GM21360 (cell line): Measurements from ENCODE around the gene ATP23.

Experiments
- ATAC-seq: cut with Tn5 transposase; IDR thresholded peaks from one replicate; pipeline ENCODE4 v1.9.1; 2021; ENCODE audit warnings: mild to moderate bottlenecking, moderate library complexity; ENCODE audit not compliant: unreplicated experiment

Gene ATP23

DNA sequence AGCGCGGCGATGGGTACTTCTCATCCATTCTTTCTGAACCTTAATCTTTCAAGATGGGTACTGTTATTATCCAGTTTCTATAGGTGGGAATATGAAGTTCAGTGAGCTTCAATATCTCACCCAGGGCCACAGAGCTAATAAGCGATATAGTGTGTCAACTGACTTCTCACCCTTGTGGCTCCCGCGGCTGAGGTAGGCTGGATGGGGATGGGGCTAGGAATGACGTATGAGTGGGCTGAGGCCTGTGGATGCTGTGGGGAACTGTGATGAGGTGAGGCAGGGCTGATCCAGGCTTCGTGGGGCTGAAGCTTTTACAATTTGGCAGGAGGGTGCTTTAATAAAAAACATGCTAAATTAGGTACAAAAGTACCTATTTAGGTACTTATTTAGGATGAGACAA is 32.9 kb upstream of the ATP23 start:
- no peak for ATAC-seq

DNA sequence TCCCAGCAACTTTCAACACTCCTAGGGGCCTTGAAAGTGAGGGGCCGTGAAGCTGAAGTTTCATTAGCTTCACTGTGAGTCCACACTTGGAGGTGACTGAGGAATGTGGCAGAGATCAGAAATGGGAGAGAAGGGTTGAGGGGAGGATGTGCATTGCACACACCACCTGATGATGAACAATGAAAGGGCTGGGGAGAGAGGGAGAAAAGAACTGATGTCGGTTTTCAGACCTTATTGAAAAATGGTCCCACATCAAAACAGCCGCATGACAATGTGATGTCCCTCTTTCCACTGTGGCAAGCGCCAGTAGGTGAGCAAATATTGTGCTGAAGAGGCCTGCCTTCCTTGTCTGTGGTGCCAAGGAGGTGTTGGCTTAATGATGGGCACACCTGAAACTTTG is 32.3 kb upstream of the ATP23 start:
- ATAC-seq, result no peak

DNA sequence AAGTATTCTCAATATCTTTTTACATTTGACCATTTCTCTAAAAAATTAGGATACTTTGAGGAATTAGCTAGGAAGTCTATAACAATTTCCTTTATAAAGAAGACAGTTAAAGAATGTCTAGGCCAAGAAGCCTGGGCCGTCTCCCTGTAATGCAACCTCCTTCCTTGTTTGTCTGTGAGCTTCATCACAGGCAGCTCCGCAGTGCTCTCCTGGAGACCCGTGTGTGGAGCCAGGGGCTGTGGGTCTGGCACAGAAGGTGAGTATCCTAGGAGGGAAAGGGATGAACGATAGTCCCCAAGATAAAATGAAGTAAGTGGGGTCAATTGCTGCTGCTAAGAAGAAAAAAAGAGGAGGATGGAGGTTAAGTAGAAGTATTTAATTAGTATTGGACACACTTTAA is 31.8 kb upstream of the ATP23 start:
- no peak for ATAC-seq

DNA sequence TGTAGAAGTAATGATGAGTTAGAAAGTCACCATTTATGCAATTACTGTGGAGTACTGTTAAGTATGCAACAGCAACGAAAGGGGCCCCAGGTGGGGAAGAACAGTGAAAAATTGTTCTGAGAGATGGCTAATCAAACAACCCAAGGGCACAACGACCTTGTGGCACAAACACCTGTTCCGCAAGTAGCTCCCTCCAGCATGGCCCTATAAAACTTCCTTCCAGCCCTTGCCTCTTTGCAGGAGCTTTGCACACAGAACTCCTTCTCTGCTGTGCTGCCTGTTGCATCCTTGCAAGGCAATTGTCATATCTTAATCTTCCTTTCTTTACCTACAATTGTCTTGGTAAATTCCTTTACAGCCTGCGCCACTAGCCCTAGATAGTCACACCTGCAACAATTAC is 23.2 kb upstream of the ATP23 start:
- ATAC-seq, result no peak

DNA sequence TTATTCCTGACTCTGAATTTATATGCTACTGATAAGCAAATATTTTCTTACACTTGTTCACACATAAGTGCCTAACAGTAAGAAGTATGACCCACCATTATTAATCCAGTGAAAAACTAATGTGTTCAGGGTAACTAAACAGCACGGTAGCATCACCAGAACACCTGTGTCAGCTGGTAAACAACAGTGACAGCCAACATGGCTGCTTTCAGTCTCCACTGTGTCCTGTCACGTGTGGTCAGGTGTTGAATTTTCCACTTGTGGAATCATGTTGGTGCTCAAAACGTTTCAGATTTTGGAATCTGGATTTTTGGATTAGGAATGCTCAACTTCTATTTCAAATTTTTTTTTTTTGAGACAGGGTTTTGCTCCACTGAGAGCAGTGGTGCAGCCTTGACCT is 14.3 kb upstream of the ATP23 start:
- ATAC-seq, result no peak

DNA sequence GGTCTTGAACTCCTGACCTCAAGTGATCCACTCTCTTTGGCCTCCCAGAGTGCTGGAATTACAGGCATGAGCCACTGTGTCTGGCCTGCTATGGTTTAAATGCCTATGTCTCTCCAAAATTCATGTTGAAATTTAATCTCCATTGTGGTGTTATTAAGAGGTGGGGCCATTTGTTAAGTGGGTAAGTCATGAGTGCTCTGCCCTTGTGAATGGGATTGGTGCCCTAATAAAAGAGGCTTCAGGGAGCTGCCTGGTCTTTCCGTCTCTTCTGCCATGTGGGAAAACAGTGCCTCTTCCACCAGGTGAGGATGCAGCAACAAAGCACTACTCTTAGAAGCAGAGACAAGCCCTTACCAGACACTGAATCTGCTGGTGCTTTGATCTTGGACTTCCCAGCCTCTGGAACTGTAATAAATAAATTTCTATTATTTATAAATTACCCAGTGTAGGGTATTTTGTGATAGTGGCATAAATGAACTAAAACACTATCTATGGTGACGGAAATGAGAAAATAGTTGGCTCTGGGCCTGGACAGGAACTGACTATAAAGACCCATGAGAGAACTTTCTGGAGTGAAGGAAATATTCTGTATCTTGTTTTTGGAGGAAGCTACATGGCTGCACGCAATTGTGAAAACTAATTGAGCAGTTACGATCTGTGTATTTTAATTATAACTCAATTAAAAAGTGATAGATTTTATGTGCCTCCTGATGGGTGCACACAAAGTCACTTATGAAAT is 12.1 kb upstream of the ATP23 start:
- ATAC-seq, result no peak

DNA sequence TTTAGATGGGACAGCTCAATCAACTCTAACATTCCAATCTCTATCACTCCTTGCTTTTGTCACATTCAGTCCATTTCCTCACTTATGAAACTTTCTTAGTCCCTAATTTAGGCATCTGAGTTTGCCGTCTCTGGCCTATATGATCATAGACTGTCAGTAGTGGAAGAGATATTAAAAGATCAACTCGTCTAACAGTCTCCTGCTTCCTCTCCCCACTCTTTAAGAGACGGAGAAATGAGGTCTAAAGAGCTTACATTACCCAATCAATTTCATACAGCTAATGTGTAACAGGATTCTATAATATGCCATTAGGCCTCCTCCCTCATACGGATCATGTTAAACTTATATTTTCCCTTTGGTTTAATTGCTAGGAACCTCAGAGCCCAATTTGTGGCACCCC is 6.5 kb upstream of the ATP23 start:
- no peak for ATAC-seq

DNA sequence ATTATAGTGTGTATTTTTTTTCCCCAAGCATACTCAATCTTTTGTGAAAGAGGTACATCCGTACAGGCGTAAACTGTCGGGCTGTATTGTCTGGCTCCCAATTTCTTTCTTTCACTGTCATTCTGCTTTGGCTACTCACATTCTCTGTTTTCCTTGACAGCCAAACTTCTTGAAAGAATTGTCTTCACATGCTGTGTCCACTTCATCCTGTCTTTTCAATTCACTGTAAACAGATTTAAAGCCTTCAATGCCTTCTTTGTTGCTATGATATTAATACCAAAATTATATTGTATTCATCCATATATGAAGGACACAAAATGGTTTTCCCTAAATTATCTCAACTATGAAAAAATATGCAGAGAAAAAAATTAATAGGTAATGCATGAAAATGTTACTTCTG is 6.0 kb upstream of the ATP23 start:
- no peak for ATAC-seq

DNA sequence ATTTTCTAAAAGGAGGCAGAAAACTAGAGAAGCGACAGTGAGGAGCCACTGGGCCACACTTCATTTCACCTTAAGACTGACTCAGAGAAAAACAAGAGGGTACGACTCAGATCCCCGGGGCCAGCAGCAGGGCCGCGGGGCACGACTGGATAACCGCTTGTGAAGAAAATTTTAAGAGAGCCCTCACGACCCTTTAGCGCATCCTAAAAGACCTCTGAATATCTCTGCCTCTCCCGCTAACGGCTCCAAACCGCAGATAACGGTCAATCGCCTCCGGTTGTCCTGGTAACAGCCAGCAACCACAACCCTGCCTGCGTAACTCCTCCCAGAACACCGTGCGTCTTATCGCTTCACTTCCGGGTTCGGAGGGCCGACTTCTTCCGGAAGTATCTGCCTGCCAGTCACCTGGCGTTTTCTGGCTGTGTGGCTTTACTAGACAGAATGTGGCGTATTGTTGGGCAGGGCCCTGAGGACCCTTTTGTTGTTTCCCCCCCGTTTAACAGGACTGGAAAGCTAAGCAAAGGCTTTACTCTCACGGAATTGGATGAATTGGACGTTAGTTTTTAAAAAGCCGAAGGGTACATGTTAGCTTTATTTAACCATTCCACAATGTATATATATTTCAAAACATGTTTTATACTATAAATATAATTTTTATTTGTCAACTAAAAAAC is 5.4 kb upstream of the ATP23 start:
- ATAC-seq, result peak; percentile 99

DNA sequence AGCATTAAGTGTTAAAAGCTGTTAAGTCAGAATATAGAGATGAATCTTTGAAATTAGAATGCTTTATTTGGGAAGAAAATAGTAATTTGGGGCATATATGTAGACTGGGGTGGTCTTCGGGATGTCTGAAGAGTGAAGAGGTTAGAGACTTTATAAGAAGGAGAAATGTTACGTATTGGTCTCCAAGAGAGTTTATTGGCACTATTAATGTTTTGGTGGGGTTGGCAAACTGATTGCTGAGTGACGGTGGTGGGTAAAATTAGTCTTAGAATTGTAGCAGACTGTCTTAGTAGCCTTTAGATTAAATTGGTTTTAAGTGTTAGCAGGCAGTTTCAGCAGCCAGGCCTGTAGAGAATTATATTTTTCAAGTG is 4.9 kb upstream of the ATP23 start:
- no peak for ATAC-seq

DNA sequence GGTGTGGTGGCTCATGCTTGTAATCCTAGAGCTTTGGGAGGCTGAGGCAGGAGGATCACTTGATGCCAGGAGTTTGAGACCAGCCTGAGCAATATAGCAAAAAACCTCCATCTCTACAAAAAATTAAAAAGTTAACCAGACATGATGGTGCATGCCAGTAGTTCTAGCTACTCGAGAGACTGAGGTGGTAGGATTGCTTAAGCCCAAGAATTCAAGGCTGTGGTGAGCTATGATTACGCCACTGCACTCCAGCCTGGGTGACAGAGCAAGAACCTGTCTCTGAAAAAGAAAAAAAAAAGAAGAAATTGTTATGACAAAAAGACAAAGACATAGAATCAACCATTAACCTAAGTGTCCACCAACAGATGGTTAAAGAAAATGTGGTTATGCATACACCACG is 2.1 kb upstream of the ATP23 start:
- no peak for ATAC-seq

DNA sequence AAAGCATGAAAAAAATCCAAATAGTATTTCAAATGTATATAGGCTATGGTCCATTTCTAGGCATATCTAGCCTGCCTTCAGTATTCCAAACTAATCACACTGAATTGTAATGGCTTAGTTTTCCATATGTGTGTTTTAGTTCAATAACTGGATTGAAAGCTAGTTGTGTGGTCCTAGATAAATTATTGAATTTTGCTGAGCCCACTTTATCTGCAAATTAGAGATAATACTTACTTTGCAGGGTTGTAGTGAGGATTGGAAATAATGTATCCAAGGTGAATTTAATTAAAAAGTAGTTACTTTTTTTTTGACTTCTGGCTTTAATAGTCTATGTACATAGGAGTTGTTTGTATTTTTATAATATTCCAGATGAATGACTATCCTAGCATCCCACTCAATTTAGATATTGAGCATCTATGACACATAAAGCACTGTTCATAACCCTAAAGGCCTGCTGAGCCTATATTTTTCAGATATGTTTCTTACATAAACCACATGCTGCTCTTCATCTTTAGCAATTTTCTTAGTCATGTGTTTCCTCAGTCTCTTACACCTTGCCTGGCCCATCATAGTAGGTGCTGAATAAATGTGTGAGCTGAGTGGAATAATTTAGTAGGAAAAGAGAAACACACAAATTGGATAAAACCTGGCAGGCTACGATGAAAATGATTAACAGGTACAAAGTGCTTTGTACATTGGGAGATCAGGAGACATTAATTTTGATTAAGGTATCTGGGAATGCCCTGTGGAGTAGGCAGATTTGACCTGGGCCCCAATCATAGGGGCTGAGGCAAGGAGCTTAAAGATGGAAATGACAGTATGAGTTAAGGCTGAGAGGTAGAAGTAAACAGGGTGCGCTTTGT is 1.1 kb upstream of the ATP23 start:
- ATAC-seq, result no peak

DNA sequence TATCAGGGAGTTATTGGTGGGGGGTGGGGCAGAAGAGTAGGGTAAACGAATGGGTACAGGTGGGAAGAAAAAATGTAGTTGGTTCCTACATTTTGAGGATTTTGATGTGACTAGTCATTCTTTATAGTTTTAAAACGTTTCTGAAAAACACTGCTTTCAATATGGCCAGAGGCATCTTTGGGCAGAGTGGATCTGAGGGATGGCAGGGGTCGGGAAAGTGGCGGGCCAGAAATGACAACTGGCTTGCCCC is 527 bp upstream of the ATP23 start:
- no peak for ATAC-seq

DNA sequence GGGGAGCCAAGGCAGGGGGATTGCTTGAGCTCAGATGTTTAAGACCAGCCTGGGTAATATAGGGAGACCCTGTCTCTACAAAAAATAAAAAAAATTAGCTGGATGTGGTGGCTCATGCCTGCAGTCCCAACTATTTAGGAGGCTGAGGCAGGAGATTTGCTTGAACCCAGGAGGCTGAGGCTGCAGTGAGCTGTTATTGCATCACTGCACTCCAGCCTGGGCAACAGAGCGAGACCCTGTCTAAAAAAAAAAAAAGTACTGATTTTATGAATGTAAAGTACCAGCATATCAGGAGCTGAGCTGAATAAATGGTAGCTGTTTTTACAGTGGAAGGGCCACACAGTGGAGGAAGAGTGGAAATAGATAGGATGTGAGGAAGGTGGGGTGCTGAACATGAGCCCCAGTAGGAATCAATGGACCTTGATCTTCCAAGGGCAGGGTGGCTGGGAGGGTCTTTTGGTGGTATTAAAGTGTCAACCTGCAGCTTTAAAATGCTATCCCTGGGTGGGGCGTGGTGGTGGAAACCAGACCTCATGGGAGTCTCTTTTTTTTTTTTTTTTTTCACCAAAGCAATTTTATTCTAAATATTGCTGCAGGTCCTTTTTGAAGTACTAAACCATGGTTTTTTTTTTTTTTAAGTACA is 2.2 kb downstream of the ATP23 start:
- ATAC-seq, result no peak

DNA sequence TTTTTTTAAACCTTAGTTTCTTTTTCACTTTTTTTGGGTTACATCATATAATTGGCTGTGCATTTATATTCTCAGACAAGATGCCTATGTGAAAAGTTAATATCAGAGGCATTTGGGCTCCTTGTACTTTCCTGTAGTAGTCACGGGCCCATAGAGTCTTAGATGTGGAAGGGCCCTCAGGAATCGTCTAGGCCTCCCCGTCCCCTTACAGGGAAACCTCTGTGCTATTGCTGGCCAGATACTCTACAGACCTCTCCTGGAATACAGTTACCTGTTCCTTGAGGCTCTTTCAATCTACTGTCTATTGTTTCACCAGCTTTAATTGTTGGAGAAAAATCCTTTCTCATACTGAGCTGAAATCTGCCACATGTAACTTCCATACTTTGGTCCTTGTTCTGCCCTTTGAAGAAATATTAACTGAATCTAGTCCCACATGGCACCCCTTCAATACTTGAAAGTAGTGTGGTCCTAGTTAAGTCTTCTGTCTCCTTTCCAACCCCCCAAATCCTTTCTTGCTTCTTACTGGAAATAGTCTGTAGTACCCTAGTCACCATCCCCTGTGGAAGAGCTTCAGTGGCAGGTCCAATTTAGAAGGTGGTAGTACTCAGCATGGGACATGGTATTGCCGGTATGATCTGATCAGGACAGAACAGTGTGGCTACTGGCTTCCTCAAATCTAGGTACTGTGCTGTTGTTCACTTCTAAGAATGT is 3.1 kb downstream of the ATP23 start:
- ATAC-seq, result no peak

DNA sequence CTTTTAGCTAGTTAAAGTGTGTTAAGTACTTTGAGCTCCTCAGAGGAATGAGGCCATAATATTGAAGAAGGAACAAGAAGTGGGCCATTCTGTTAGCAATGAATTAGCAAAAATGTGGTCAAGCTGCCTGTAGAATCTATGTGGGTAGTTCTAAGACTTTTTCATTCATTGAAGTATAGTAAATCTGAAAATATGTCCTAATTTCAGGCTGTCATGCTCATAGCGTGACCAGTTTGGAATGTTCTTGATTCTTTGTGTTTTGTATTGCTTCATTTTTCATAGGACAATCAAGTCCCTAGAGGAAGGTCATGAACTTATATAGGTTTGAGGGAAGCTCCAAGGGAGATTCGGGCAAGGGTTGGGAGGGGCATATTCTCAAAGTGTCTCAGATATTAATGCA is 11.4 kb downstream of the ATP23 start:
- ATAC-seq, result no peak

DNA sequence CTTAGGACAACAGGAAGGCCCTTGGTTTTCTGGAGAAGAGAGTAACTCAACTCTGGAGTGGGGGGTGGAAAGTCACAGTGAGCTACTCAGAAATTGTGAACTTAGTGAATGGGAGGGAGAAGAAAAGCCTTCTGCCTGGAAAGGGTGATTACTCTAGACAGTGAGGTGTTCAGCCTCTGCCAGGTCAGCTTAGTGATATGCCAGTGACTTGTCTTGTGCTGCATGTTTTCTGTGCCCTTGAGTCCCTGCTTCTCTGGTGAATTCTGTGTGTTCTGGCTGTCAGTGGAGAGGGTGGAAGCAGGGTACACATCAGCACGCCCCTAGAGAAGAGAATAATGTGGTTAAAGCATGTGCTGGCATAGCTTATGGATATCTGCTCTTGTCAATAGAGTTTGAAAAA is 13.4 kb downstream of the ATP23 start:
- ATAC-seq, result no peak

DNA sequence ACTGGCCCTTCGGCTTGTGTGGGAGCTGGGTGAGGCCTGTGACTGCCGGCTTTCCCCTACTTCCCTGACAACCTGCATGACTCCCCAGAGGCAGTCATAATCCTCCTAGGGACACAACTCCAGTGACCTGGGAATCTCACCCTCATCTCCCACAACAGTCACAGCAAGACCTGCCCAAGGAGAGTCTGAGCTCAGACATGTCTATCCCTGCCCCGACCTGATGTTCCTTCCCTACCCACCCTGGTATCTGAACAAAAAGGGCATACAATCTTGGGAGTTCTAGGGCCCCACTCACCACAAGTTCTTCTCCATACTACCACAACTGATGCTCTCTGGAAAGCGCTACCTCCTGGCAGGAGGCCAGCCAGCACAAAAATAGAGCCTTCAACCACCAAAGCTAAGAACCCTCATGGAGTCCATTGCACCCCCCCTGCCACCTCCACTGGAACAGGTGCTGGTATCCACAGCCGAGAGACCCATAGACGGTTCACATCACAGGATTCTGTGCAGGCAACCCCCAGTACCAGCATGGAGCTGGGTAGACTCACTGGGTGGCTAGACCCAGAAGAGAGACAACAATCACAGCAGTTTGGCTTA is 16.8 kb downstream of the ATP23 start:
- ATAC-seq, result no peak

DNA sequence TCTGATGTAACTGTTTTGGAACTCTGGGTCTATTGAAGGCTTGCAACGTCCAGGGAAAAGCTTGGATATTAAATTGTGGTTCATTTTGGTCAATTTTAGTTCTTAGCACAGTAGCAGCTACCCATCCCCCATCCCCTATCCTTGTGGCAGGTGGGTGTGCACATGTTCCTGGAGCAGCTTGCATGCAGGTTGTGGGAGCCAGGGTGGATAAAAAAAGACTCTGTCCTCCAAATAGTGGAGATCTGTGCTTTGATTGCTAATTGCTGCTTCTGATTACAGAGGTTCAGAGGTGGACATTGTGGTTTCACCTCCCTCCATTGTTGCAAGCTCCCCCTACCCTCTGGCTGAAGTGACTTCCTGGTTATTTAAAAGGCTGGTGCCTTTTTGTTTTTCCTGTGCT is 23.1 kb downstream of the ATP23 start:
- no peak for ATAC-seq

DNA sequence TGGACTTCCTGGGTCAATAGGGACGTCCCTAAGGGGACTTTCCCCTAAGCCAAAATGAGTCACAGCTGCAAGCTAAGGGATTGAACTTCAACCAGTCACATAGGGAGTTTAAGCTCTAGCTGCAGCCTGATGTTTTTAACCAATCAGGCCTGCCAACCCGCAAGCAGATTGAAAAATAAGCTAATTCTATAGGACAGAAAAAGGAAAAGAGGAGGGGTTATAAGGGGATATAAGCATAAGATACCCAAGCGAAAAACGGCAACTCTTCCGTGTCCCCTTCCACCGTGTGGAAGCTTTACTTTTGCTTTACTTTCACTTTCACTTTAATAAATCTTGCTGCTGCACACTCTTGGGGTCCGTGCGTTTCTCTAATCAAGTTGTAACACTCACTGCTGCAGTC is 24.4 kb downstream of the ATP23 start:
- no peak for ATAC-seq

DNA sequence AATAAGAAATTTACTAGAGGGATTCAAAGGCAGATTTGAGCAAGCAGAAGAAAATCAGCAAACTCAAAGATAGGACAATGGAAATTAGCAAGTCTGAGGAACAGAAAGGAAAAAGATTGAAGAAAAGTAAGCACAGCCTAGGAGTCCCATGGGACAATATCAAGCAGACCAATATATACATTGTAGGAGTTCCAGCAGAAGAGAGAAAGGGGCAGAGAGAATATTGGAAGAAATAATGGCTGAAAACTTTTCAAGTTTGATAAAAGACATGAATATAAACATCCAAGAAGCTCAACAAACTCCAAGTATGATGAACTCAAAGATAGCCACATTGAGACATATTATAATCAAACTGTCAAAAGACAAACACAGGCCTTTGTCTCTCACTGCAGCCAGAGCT is 25.2 kb downstream of the ATP23 start:
- ATAC-seq, result no peak
